ENCODE results near the gene OTOGL. TPM values are rescaled to one million over a fixed set of nuclear protein-coding genes. Genes with fewer than 3 reads are reported as not detected.

The OTOGL gene
- total and polyA plus RNA-seq, 10 donors: 0.09 to 0.88 (median 0.23) TPM; not detected in 1

DNA sequence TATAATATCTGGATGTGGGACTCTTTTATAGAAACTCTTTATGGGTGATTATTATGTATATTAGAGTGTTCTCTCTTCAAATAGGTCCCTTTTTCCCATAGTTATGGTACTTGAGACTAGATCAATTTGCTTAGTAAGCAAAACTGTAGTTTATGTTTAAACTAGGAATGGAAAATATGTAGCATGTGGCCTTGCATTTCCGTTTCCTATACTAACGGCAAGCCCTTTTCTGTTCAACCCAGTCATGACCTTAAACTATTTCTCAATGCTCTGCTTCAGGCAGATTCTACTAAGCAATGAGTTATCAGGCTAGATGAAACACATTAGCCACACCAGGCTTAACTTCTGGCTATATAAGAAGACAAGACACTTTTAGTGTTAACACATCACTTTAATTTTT, 84.6 kb downstream of the OTOGL start:
- H3K27me3 ChIP-seq (replicated peaks in 1 of 7): no peaks in the 10 kb centered on the region
- H3K4me1 ChIP-seq: peaks cover 0 to 14% (median 6%) of the 10 kb centered on the region in 6 donors
- WGBS, 5 donors: 51 to 86% (median 56%) methylated on average over 2 of the region's 2 CpGs
- intact Hi-C loops (cut with DNase I; ENCODE audit: low total_unique reads): loop anchor here (10.0 kb wide), 1 partner anchor 629 kb away; no protein-coding TSS in a partner anchor
- no peak overlapping the region for H3K4me3 ChIP-seq
- H3K9me3 ChIP-seq: no peaks in the 10 kb centered on the region
- TF ChIP-seq, protein P1, sequence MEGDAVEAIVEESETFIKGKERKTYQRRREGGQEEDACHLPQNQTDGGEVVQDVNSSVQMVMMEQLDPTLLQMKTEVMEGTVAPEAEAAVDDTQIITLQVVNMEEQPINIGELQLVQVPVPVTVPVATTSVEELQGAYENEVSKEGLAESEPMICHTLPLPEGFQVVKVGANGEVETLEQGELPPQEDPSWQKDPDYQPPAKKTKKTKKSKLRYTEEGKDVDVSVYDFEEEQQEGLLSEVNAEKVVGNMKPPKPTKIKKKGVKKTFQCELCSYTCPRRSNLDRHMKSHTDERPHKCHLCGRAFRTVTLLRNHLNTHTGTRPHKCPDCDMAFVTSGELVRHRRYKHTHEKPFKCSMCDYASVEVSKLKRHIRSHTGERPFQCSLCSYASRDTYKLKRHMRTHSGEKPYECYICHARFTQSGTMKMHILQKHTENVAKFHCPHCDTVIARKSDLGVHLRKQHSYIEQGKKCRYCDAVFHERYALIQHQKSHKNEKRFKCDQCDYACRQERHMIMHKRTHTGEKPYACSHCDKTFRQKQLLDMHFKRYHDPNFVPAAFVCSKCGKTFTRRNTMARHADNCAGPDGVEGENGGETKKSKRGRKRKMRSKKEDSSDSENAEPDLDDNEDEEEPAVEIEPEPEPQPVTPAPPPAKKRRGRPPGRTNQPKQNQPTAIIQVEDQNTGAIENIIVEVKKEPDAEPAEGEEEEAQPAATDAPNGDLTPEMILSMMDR (IDR thresholded peaks at IDR 0.05 in 8 of 11, conservative IDR thresholded peaks at IDR 0.05 in 3 of 11): no peak
- no peak for TF ChIP-seq POLR2AphosphoS5 (IDR thresholded peaks at IDR 0.05)
- TF ChIP-seq POLR2A (IDR thresholded peaks at IDR 0.05): no peak
- no peak for DNase-seq
- no peak overlapping the region for H3K27ac ChIP-seq
- no peaks in the 10 kb centered on the region for H3K36me3 ChIP-seq

DNA sequence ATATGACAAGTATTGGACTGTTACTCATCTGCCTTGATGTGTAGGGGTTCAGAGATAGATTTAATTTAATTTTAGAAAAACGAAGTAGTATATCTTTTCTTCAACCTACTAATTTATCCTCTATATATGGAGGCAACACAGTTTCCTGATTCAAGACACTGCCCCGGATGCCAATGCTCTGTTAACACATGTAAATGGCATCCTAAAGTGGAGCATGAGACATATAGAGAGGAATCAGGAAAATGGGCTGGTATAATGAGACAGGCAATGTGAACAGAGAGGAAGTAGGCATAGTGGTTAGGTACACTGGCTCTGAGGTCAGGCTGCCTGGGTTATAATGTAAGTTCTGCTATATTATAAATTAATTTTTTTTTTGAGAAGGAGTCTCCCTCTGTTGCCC, 85.6 kb downstream of the OTOGL start:
- no peak overlapping the region for H3K27ac ChIP-seq
- peaks cover 0 to 14% (median 6%) of the 10 kb centered on the region in 6 donors for H3K4me1 ChIP-seq
- DNase-seq: no peak
- WGBS, 5 donors: 38 to 89% (median 42%) methylated on average over 2 of the region's 2 CpGs
- intact Hi-C loops (cut with DNase I; ENCODE audit: low total_unique reads): loop anchor here (10.0 kb wide), 1 partner anchor 630 kb away; no protein-coding TSS in a partner anchor
- no peaks in the 10 kb centered on the region for H3K9me3 ChIP-seq
- TF ChIP-seq, protein P1 (IDR thresholded peaks at IDR 0.05 in 8 of 11, conservative IDR thresholded peaks at IDR 0.05 in 3 of 11): no peak
- TF ChIP-seq POLR2A (IDR thresholded peaks at IDR 0.05) (no peak), POLR2AphosphoS5 (IDR thresholded peaks at IDR 0.05) (no peak)
- no peaks in the 10 kb centered on the region for H3K27me3 ChIP-seq (replicated peaks in 1 of 7)
- no peak overlapping the region for H3K4me3 ChIP-seq
- H3K36me3 ChIP-seq: no peaks in the 10 kb centered on the region

GRCh38 chr12:80186727-80187217, 87.4 kb downstream of the OTOGL start:
- Histone ChIP-seq H3K36me3 (no peaks in the 10 kb centered on the region), H3K4me1 (peaks cover 0 to 14% (median 6%) of the 10 kb centered on the region in 6 donors), H3K27ac (peak overlapping the region in 7 of 8 donors; percentile 30 to 77 (median 68)), H3K4me3 (no peak overlapping the region), H3K27me3 (replicated peaks in 1 of 7) (no peaks in the 10 kb centered on the region), H3K9me3 (no peaks in the 10 kb centered on the region)
- intact Hi-C loops (cut with DNase I; ENCODE audit: low total_unique reads): loop anchor here (10.0 kb wide), 1 partner anchor 632 kb away; no protein-coding TSS in a partner anchor
- 3 to 18% (median 11%) methylated on average over 2 of the region's 2 CpGs for WGBS, 5 donors
- TF ChIP-seq POLR2AphosphoS5 (IDR thresholded peaks at IDR 0.05) (peak in 1 of 3 donors; percentile 52), POLR2A (IDR thresholded peaks at IDR 0.05) (no peak)
- TF ChIP-seq, protein P1 (IDR thresholded peaks at IDR 0.05 in 8 of 11, conservative IDR thresholded peaks at IDR 0.05 in 3 of 11): peak in 10 of 11 experiments; percentile 38 to 82 (median 66)
- no peak for DNase-seq

GRCh38 chr12:80187660-80188090, 88.3 kb downstream of the OTOGL start:
- TF ChIP-seq POLR2A (IDR thresholded peaks at IDR 0.05) (no peak), POLR2AphosphoS5 (IDR thresholded peaks at IDR 0.05) (no peak)
- TF ChIP-seq, protein P1 (IDR thresholded peaks at IDR 0.05 in 8 of 11, conservative IDR thresholded peaks at IDR 0.05 in 3 of 11): no peak
- DNase-seq: no peak
- Histone ChIP-seq H3K36me3 (no peaks in the 10 kb centered on the region), H3K27ac (peak overlapping the region; percentile 15 to 77 (median 62)), H3K4me3 (no peak overlapping the region), H3K4me1 (peaks cover 0 to 14% (median 6%) of the 10 kb centered on the region in 6 donors), H3K9me3 (no peaks in the 10 kb centered on the region), H3K27me3 (replicated peaks in 1 of 7) (no peaks in the 10 kb centered on the region)
- intact Hi-C loops (cut with DNase I; ENCODE audit: low total_unique reads): loop anchor here (10.0 kb wide), 1 partner anchor 633 kb away; no protein-coding TSS in a partner anchor
- 0 to 6% (median 1%) methylated on average over 2 of the region's 2 CpGs for WGBS, 5 donors
